ENCODE measurements around the gene PRDX1.
"Not testable (repeated sequence)": the region's sequence is repeated elsewhere in the genome, so short reads cannot be mapped to it uniquely, and the experiment has no call there.

The PRDX1 gene

GRCh38 chr1:45479039-45479748 is 42.5 kb downstream of the PRDX1 start:
- H3K27me3 ChIP-seq (ENCODE audit: control insufficient read depth in 1 of 2, insufficient read depth in 1 of 2, low read length in 2 of 2): no peaks in the 10 kb centered on the region
- no peak overlapping the region for H3K4ac ChIP-seq (ENCODE audit: low read depth in 1 of 2, low read length in 2 of 2)
- no peak overlapping the region for H3K9ac ChIP-seq (ENCODE audit: low read length)
- H3K23ac ChIP-seq (ENCODE audit: low read length in 2 of 2): no peak overlapping the region
- no peak overlapping the region for H2AK5ac ChIP-seq (ENCODE audit: low read length, severe bottlenecking)
- no peak overlapping the region for H3K4me2 ChIP-seq (ENCODE audit: low read length, poor library complexity, severe bottlenecking)
- no peaks in the 10 kb centered on the region for H3K9me3 ChIP-seq (ENCODE audit: control insufficient read depth, low read length)
- H3K4me3 ChIP-seq (ENCODE audit: insufficient read depth in 1 of 2, low read depth in 1 of 2, low read length in 2 of 2): no peak overlapping the region
- H3K79me1 ChIP-seq (replicated peaks; ENCODE audit: low read length, poor library complexity, severe bottlenecking): no peaks in the 10 kb centered on the region
- WGBS: no CpG with 5 or more reads among the region's 5 CpGs
- H3K27ac ChIP-seq (ENCODE audit: low read length, poor library complexity, severe bottlenecking): no peak overlapping the region
- H2AFZ ChIP-seq (ENCODE audit: low read depth, low read length): no peak overlapping the region
- H3K14ac ChIP-seq (ENCODE audit: low read length in 2 of 2): no peak overlapping the region
- no peak for DNase-seq
- no peaks in the 10 kb centered on the region for H3K36me3 ChIP-seq (ENCODE audit: control insufficient read depth in 1 of 2, insufficient read depth in 2 of 2, low read depth in 1 of 2, low read length in 2 of 2)
- no peak overlapping the region for H3K18ac ChIP-seq (ENCODE audit: low read depth in 1 of 2, low read length in 2 of 2)
- no peak overlapping the region for H2BK120ac ChIP-seq (ENCODE audit: low read depth, low read length)
- no peak overlapping the region for H2BK12ac ChIP-seq (ENCODE audit: low read length in 2 of 2)
- H4K91ac ChIP-seq (ENCODE audit: low read length): no peak overlapping the region
- H2BK15ac ChIP-seq (ENCODE audit: low read depth, poor library complexity, severe bottlenecking): no peak overlapping the region
- H2BK5ac ChIP-seq (ENCODE audit: low read depth, low read length, poor library complexity, severe bottlenecking): no peak overlapping the region
- no peaks in the 10 kb centered on the region for H3K4me1 ChIP-seq (ENCODE audit: control insufficient read depth, insufficient read depth, low read depth, low read length)
- no peak overlapping the region for H4K8ac ChIP-seq (ENCODE audit: low read length)

- no peak overlapping the region for H3K14ac ChIP-seq (ENCODE audit: low read length in 2 of 2)
- no peak overlapping the region for H3K4me3 ChIP-seq (ENCODE audit: insufficient read depth in 1 of 2, low read depth in 1 of 2, low read length in 2 of 2)
- no peak overlapping the region for H3K18ac ChIP-seq (ENCODE audit: low read depth in 1 of 2, low read length in 2 of 2)
- H2AFZ ChIP-seq (ENCODE audit: low read depth, low read length): no peak overlapping the region
- no peak overlapping the region for H3K9ac ChIP-seq (ENCODE audit: low read length)
- no peak overlapping the region for H2BK5ac ChIP-seq (ENCODE audit: low read depth, low read length, poor library complexity, severe bottlenecking)
- H3K23ac ChIP-seq (ENCODE audit: low read length in 2 of 2): no peak overlapping the region
- no peak overlapping the region for H2BK15ac ChIP-seq (ENCODE audit: low read depth, poor library complexity, severe bottlenecking)
- no peak overlapping the region for H4K8ac ChIP-seq (ENCODE audit: low read length)
- H3K79me1 ChIP-seq (replicated peaks; ENCODE audit: low read length, poor library complexity, severe bottlenecking): no peaks in the 10 kb centered on the region
- H3K4ac ChIP-seq (ENCODE audit: low read depth in 1 of 2, low read length in 2 of 2): no peak overlapping the region
- H3K36me3 ChIP-seq (ENCODE audit: control insufficient read depth in 1 of 2, insufficient read depth in 2 of 2, low read depth in 1 of 2, low read length in 2 of 2): no peaks in the 10 kb centered on the region
- 94% methylated on average over 3 of the region's 4 CpGs for WGBS
- no peak for DNase-seq
- H3K9me3 ChIP-seq (ENCODE audit: control insufficient read depth, low read length): no peaks in the 10 kb centered on the region
- H3K4me1 ChIP-seq (ENCODE audit: control insufficient read depth, insufficient read depth, low read depth, low read length): no peaks in the 10 kb centered on the region
- no peak overlapping the region for H3K4me2 ChIP-seq (ENCODE audit: low read length, poor library complexity, severe bottlenecking)
- no peak overlapping the region for H2BK120ac ChIP-seq (ENCODE audit: low read depth, low read length)
- no peak overlapping the region for H4K91ac ChIP-seq (ENCODE audit: low read length)
- no peak overlapping the region for H3K27ac ChIP-seq (ENCODE audit: low read length, poor library complexity, severe bottlenecking)
- H2AK5ac ChIP-seq (ENCODE audit: low read length, severe bottlenecking): no peak overlapping the region
- no peaks in the 10 kb centered on the region for H3K27me3 ChIP-seq (ENCODE audit: control insufficient read depth in 1 of 2, insufficient read depth in 1 of 2, low read length in 2 of 2)
- H2BK12ac ChIP-seq (ENCODE audit: low read length in 2 of 2): no peak overlapping the region
Observed at GRCh38 chr1:45478121-45478814, 43.4 kb downstream of the PRDX1 start.

- Histone ChIP-seq H2BK15ac (ENCODE audit: low read depth, poor library complexity, severe bottlenecking) (no peak overlapping the region), H3K23ac (ENCODE audit: low read length in 2 of 2) (no peak overlapping the region), H2BK120ac (ENCODE audit: low read depth, low read length) (no peak overlapping the region), H2AK5ac (ENCODE audit: low read length, severe bottlenecking) (no peak overlapping the region), H3K79me1 (replicated peaks; ENCODE audit: low read length, poor library complexity, severe bottlenecking) (no peaks in the 10 kb centered on the region), H3K27me3 (ENCODE audit: control insufficient read depth in 1 of 2, insufficient read depth in 1 of 2, low read length in 2 of 2) (no peaks in the 10 kb centered on the region), H3K36me3 (ENCODE audit: control insufficient read depth in 1 of 2, insufficient read depth in 2 of 2, low read depth in 1 of 2, low read length in 2 of 2) (no peaks in the 10 kb centered on the region), H3K14ac (ENCODE audit: low read length in 2 of 2) (no peak overlapping the region), H4K8ac (ENCODE audit: low read length) (no peak overlapping the region), H3K4ac (ENCODE audit: low read depth in 1 of 2, low read length in 2 of 2) (no peak overlapping the region), H3K4me3 (ENCODE audit: insufficient read depth in 1 of 2, low read depth in 1 of 2, low read length in 2 of 2) (no peak overlapping the region), H3K9ac (ENCODE audit: low read length) (no peak overlapping the region), H3K18ac (ENCODE audit: low read depth in 1 of 2, low read length in 2 of 2) (no peak overlapping the region), H2BK12ac (ENCODE audit: low read length in 2 of 2) (no peak overlapping the region), H4K91ac (ENCODE audit: low read length) (no peak overlapping the region), H2AFZ (ENCODE audit: low read depth, low read length) (no peak overlapping the region), H3K27ac (ENCODE audit: low read length, poor library complexity, severe bottlenecking) (no peak overlapping the region), H2BK5ac (ENCODE audit: low read depth, low read length, poor library complexity, severe bottlenecking) (no peak overlapping the region), H3K9me3 (ENCODE audit: control insufficient read depth, low read length) (no peaks in the 10 kb centered on the region), H3K4me1 (ENCODE audit: control insufficient read depth, insufficient read depth, low read depth, low read length) (no peaks in the 10 kb centered on the region), H3K4me2 (ENCODE audit: low read length, poor library complexity, severe bottlenecking) (no peak overlapping the region)
- WGBS: 97% methylated on average over 3 of the region's 3 CpGs
- no peak for DNase-seq
Observed at GRCh38 chr1:45477646-45478045, 44.0 kb downstream of the PRDX1 start.

- H4K8ac ChIP-seq (ENCODE audit: low read length); H3K9ac ChIP-seq (ENCODE audit: low read length); H3K4me3 ChIP-seq (ENCODE audit: insufficient read depth in 1 of 2, low read depth in 1 of 2, low read length in 2 of 2); H3K14ac ChIP-seq (ENCODE audit: low read length in 2 of 2); H3K27ac ChIP-seq (ENCODE audit: low read length, poor library complexity, severe bottlenecking); H3K4me2 ChIP-seq (ENCODE audit: low read length, poor library complexity, severe bottlenecking); H3K4ac ChIP-seq (ENCODE audit: low read depth in 1 of 2, low read length in 2 of 2); H3K79me1 ChIP-seq (replicated peaks; ENCODE audit: low read length, poor library complexity, severe bottlenecking); H2BK12ac ChIP-seq (ENCODE audit: low read length in 2 of 2); H2AK5ac ChIP-seq (ENCODE audit: low read length, severe bottlenecking); H3K27me3 ChIP-seq (ENCODE audit: control insufficient read depth in 1 of 2, insufficient read depth in 1 of 2, low read length in 2 of 2); H3K36me3 ChIP-seq (ENCODE audit: control insufficient read depth in 1 of 2, insufficient read depth in 2 of 2, low read depth in 1 of 2, low read length in 2 of 2); H3K4me1 ChIP-seq (ENCODE audit: control insufficient read depth, insufficient read depth, low read depth, low read length); H3K23ac ChIP-seq (ENCODE audit: low read length in 2 of 2); H2BK120ac ChIP-seq (ENCODE audit: low read depth, low read length); H4K91ac ChIP-seq (ENCODE audit: low read length); H3K9me3 ChIP-seq (ENCODE audit: control insufficient read depth, low read length); H2AFZ ChIP-seq (ENCODE audit: low read depth, low read length); H2BK15ac ChIP-seq (ENCODE audit: low read depth, poor library complexity, severe bottlenecking); H2BK5ac ChIP-seq (ENCODE audit: low read depth, low read length, poor library complexity, severe bottlenecking); H3K18ac ChIP-seq (ENCODE audit: low read depth in 1 of 2, low read length in 2 of 2); DNase-seq: not testable (repeated sequence)
- WGBS: over 99% methylated on average over 6 of the region's 6 CpGs
Observed at GRCh38 chr1:45474194-45474593, 47.5 kb downstream of the PRDX1 start.

All from mesenchymal stem cell (in vitro differentiated cells and primary cell).